NCI-H345 (cell line): ENCODE data around the gene BACH1.

Experiments
- DNase-seq: peaks from one replicate; lab custom pipeline; 2025; lab: John Stamatoyannopoulos, UW

BACH1 gene

DNA sequence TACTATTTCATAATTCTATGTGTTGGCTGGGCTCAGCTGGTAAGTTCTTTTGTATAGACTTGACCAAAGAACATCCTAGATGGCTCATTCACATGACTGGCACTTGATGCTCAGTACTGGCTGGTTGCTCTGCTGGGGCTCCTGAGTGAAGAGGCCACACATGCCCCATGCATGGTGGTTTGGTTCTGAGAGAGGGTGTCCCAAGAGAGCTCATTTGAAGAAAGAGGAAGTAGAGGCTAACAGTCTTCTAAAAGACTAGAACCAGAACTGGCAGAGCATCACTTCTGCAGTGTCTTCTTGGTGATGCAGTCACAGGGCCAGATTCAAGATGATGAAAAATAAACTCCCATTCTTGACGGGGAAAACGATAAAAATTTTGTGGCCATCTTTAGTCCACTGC, 5.2 kb upstream of the BACH1 start:
- no peak for DNase-seq

DNA sequence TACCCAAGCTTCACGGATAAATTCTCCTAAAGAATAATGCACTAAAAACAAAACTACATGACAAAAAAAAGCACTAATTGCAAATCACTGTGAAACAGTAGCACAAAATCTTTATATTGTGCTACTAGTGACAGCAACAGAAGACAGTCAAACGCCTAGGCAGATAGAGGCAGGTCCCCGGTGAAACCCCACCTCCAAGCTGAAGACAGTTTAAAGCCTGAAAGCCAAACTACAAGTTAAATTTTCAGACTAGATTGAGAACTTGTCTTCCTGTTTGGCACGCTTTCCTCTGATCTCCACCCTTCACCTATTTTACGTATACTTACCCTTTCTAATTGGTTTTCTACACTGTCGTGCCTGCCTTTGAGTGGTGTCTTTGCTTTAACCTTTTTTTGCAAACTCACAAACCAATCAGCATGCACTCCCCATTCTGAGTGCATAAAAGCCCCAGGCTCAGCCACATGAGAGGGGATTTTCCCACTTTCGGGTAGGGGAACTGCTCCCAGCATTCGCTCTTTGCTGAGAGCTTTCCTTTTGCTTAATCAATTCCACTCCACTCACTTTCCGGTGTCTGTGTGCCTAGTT, 3.6 kb upstream of the BACH1 start:
- no peak for DNase-seq

DNA sequence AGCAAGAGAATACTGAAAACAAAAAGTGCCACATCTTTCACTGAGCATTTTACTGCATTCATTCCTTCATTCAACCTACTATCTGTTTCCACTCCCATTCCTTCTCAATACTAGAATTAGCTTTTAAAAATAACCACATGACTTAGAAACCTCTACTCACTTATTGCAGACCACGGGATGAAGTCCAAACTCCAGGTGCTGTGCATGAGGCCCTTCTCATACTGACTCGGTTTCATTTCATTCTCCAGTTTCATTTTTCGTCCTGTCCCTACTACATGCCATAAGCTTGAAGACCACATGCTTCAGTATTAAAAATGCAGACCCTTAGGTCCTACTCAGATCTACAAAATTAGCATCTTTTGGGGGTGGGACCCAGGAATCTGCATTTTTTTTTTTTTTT, 2.3 kb upstream of the BACH1 start:
- DNase-seq: no peak

DNA sequence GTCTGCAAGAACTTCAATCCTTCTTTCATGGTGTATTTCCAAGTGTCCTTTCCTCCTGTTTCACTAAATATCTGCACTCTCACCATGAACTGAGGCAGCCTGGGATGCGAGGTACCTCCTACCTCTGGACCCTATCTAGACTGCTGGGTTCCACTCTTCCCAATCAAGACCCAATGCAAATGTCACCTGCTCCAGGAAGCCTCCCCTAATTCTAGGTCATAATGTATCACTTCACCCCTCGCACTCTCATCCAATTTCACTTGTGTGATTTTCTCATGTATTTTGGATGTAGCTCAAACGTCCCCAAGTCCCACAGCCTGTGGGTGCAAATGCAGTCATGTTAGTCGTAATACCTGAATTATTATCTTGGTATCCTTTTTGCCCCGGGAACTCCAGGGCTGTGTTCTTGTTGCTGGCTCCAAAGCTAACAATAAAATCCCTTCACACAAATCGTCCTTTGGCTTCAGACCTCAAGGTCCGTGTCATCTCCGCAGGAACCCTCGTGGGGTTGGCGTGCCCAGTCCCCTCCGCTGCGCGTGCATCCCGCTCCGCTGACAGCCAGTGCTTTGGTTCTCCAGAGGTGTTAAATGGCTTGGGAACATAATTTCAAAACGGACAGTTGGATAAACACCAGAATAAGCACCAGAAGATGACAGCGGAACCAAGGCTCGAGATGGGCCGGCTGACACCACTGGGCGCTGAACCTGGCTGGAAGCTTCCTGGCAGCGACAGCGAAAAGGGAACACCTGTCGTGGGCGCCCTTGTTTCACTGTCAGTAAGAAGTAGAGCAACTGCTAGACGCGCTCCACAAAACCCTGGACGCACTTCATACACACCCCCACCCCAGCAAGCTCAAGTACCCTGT, 1.0 kb upstream of the BACH1 start:
- no peak for DNase-seq

DNA sequence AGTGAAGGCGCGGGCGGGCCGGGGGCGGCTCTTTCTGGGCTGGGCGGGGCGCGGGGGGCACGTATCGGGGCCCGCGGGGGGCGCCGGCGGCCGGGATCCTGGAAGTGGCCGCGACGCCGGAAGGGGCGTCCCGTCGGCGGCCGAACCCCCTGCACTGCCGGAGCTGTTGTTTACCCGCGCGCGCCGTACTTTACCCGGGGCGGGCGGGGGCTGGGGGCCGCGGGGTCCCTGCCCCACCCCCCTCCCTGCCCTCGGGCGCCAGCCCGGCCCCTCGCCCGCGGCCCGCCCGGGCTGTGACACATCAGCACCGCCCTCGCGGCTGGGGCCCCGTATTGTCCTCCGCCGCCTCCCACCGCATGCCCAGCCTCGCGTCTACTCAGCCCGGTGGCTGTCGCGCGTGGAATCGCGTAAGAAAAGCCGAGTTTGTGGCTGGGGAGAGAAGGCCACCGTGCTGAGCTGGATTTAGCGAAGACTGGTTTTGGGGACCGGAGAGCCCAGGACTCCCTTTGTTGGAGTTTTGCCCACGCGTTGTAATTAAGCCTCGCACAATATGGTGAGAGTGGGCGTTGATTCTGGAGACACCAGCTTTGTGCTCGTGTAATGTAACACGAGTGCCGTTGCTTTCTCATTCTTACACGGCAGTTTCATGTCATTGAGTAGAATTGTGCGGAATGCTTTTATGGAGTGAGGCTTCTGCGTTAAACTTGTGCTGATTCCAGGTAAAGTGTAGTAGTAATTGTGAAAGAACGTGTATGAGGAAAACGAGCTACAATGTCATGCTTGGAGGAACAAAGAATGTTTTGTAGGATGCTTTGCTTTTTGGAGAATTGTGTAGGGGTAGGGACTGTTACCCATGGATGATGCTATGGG, 559 bp downstream of the BACH1 start:
- peak; percentile 73 for DNase-seq

DNA sequence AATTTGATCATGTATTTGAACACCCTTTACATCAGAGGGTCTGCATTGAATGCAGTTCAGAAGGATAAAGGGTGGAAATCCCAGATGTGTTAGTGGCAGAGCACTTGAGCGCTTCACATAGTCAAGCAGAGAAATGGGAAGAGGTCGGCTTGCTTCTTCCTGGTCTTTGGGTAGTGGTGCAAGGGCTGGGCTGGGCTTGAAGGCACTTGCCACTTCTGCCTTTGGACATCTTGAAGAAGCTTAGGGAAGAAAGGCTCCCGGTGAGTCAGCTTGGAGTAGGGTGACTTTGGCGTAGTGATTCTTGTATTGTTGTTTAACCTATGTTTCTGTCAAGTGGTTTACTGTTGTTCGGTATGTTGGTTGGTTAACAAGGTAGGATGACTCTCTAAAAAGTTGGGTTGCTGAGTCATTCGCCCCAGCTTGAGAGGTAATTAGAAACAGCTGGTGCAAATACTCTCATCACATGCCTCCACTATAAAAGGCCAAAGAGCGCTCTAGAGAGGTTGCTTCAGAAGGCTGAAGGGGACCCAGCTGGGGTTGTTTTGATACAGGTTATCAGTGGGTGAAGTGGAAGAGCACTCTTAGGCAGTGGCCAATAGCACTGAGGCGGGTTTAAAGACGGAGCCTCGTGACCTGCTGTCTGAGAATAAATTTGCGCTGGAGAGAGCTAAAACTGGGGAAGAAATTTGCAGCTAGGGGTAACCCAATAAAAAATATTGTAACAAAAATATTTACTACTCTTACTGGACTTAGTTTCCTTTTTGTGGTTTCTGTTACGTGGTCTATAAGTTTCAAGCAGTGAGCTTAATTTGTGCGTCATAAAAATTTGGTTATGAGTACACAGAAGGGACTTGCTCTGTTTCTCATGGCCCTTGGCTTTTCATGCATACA, 1.4 kb downstream of the BACH1 start:
- peak; percentile 82 for DNase-seq

DNA sequence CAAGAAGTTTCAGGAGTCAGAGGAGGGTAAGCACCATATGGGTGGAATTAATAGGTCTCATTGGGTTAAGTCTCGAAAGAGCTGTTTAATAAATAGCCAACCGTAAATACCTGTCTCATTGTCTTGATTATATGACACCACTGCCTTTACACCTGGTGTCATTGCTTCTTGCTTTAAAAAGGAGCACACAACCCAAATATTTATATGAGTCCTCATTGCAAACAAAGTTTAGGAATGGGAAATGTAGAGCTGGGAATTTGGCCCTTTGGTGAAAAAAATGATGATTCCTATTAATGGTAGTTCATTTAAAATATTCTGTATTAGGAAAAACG, 2.1 kb downstream of the BACH1 start:
- no peak for DNase-seq

DNA sequence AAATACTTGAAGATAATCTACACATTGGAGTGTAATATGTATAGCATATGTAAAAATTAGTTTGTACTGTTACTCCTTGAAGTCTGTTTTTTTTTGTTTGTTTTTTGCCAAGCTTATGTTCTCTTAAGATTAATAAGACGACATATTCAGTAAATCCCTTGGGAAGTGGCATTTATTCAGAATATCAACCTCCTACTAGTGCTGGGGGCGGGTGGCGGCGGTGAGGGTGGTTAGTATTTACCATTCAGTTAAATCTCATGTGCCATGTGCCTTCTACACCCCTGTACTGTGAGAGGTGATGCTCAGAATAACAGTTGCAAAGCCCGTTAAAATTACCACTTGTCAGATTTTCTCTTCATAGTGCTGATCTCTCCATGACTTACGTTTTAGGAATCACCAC, 3.0 kb downstream of the BACH1 start:
- DNase-seq: no peak

DNA sequence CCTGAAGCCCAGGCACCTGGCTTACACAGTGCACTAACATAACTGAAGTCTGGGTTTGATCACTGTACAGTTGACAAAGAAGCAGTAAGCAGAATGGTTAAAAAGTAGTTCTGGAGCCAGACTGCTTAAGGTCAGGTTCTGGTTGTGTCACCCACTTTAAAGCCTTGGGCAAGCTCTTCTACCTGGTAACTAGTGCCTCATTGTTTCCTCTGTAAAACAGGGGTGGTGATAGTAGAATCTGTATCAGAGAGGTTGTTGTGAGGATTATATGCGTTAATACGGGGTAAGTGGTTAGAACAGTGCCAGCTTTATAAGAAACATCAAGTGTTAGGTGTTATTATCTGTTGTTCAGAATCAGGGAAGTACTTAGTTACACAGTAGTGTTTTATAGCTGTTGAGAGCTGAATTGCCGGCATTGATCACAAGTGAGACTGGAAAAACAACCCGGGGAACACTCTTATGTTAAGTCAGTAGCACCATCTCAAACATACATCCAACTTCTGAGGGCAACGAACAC, 3.7 kb downstream of the BACH1 start:
- DNase-seq: no peak

DNA sequence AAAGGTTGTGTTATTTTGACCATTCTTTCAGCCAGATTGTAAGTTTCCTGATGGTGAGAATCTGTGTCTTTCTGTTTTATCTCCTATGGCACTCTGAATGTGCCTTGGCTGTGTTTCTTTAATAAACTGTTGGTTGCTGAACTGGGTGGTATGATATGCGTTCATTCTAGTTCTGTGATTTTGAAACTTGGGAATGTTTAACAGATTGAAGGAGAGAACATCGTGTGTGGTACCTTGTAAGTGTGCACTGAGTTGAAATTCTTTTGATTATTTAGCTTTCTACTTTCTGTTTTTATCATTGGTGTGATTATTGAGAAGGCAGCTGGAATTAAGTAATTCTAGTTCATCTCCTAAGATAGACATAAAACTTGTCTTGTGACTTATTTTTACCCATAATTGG, 4.6 kb downstream of the BACH1 start:
- DNase-seq: no peak

DNA sequence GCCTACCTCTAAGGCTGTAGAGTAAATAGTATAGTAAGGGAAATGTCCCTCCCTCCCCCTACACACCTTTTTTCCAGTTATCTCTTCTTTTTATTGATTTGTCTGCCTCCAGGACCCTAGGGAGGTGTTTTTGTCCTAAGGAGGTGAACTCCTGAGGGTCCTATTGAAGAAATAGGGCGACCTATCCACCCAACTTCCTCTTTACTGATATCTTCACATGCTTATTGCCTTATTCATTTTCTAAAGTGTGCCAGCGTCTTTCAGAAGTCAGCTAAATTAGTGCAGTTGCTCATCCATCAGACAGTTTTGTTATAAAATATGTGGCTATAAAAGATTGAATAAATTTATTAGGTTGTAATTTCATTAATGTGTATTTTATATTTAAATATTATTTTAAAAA, 5.9 kb downstream of the BACH1 start:
- DNase-seq: no peak

DNA sequence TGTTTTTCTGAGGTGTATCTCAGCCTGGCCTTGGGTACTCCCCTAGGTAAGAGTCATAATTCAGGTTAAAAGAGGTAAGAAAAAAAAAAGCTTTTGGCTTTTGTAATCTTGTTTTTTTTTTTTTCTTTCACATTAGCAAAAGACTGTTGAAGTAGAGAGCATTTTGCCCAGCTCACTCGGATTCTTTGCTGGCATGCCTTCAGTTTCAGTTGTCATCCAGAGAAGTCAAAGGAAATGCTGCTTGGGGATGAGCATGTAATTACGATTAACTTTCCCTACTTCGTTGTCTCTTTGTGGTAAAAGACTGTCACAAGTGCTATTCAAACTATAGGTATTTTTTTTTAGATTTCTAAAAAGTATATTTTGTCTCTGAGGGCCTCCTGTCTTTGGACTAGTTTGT, 6.3 kb downstream of the BACH1 start:
- no peak for DNase-seq

DNA sequence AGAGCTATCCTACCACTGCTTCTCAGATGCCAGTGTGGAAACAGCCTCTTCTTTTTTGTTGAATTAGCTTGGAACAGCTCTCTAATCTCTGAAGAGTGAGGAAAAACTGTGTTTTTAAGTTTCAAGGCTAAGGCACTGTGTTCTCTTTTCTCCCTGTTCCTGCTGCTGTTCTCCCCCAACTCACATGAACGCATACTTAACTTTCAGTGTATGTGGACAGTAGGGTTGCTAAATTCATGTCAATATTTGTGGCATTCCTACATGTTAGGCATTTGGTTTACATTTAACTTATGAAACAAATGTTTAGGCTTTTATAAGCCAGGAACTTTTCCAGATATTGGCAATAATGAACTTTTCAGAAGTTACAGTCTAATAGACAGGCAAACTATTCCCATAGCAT, 6.8 kb downstream of the BACH1 start:
- DNase-seq: no peak

DNA sequence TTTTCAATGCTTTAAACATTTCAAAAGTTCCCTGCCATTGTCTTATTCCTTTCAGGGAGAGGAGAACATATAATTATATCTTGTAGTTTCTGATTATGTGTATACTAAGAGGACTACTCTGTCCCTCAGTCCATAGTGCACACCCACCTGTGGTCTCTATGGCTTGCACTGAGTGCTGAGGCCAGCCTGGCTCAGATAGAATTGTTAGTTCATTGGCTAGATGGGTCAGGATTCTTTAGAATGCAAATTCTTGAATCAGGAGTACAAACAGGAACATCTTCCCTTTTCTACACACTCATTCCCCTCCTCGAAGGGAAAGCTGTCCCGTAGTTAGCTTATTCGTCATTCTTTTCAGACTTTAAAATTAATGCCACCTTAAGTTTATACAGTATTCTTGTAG, 8.2 kb downstream of the BACH1 start:
- DNase-seq: no peak

DNA sequence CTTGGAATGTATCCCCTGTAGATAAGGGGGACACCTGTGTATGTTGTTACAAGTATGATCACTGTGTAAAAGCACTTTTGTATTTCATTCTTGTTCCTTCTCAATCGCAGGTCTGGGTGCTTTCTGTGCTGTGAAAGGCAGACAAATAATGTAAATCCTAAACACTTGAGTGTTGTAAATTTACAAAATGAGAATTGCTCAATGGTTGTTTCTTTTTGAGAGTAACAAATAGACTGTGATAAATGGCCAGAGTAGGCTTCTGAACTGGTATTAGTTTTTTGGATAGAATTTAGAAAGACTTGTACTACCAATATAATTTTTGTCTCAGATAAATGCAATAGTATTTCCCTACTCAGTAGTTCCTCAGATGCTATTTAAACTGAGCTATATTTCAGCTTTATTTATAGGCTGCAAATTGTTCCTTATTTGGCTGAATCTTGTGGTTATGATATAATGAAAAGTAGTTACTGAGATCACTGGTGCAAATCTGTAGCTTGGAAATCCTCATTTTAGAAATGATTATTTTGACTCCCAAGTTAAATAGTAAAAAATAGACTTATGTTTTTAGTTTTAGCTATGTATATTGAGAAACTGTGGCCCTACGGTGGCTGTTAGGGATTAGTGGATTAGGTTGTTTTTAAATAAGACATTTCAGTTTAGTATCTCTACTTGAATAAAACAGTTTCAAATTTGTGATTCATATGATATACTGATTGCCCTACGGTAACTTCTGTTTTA, 9.2 kb downstream of the BACH1 start:
- DNase-seq: no peak

DNA sequence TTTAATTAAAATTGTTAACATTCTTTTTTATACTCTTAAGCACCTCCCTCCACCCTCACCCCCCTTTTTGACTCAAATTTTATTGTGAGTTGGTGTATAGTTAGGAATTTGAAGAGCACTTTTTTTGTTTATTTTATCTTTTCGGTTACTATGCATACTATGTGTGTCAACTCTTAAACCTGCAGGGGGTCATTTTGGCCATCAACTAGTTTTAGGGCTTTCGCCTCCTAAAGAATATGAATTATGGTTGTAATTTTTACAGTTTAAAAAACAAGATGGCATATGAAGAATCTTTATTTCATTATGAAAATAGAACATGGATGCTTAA, 9.7 kb downstream of the BACH1 start:
- DNase-seq: no peak

DNA sequence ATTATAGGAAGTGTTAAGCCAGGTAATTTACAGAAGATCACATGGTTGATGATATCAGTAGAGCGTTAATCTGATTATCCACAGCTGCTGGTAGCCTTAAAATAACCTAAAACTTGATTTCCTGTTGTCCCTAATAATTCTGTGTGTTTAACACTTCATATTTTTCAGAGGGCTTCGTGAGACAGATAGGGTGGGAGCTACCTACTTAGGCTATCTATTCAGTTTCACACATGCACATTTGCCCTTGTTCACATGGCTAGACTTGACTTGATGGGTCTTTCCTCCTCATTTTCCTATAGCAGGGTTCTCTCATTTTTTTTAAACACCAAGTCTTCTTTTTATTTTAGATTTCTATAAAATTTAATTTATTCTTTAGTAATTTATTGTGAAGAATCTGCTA, 11.0 kb downstream of the BACH1 start:
- DNase-seq: no peak

DNA sequence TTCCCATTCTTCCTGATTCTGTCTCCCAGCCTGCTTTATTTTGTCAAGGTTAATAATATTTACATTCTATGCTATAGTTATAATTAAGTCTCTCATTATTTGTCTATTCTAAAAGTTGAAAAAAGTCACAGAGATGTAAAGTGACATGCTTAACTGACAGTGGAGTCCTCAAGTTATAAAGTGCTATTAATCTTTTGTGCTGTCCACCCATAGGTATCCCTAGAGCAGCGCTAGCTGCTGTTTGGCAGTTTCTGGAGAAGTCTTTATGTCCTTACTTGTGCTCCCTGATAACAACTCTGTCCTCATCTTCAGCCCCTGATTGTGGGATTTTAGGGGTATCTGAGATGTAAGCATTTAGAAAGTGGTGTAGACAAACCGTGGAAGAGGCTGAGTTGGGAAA, 13.1 kb downstream of the BACH1 start:
- DNase-seq: no peak

DNA sequence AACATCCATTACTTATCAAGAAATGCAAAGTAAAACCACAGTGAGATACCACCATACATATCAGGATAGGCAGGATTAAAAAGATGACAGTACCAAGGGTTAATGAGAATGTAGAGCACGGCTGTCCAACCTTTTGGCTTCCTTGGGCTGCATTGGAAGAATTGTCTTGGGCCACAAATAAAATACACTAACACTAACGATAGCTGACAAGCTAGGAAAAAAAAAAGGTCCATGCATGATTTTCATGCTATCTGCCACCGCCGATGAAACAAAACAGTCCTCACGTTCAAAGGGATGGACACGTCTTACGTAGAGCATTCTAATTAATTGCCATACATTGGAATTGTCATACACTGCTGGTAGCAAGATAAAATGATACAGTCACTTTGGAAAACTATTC, 14.3 kb downstream of the BACH1 start:
- DNase-seq: no peak

DNA sequence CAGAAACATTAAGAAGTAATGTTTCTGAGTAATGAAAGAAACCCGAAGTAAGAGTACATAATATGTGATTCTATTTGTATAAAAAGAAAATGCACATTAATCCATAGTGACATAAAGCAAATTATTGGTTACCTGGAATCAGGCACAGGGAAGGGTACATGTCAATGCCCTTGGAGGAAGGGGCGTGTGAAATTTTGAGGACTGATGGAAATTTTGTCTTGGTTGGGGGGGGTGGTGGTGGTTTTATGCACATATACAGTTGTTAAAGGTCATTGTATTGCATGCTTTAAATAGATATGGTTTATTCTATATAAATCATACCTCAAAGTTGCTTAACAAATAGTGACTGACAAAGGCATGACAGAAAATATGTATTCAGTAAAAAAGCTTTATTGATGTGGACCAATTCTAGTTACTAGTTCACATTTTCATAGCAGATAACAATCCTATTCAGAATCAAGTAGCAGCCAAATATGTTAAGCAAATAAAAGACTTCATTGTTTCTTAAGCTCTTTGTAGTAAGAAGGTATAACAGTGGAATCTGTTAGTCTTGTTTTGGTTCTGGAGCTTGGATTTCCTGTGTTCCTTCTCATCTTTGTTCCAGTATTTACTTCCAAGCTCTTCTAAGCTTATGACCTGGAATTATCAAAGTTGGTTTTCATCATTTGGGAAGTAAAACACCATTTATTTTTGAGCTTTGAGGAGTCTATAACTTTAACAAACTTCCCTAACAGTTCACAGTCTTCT, 15.1 kb downstream of the BACH1 start:
- no peak for DNase-seq
